HepG2 (cell line): ENCODE results near the gene CAPN9. TPM values are rescaled to one million over a fixed set of nuclear protein-coding genes. Genes with fewer than 3 reads are reported as not detected.

ENCODE experiments used
- ARNT ChIP-seq: fragments of 450-650 bp; IDR thresholded peaks from 2 replicates; pipeline ENCODE4 v1.6.1; 2017
- CBX5 ChIP-seq: sonication (generic); formaldehyde crosslinking; IDR thresholded peaks from 2 replicates; pipeline ENCODE4 v1.4.0; 2020; ENCODE audit warnings: missing genetic modification reagents, borderline replicate concordance
- EED ChIP-seq: sonication (generic); formaldehyde crosslinking; IDR thresholded peaks from 2 replicates; pipeline ENCODE4 v1.5.0; 2020; ENCODE audit warnings: mild to moderate bottlenecking, missing genetic modification reagents
- ELK4 ChIP-seq: sonication (generic); formaldehyde crosslinking; IDR thresholded peaks from 2 replicates; pipeline ENCODE4 v1.9.0; 2021; ENCODE audit warnings: missing genetic modification reagents, borderline replicate concordance
- ETV5 ChIP-seq: IDR thresholded peaks from 2 replicates; pipeline ENCODE4 v1.6.1; 2018; ENCODE audit warnings: missing biosample characterization, missing genetic modification reagents, inconsistent platforms, borderline replicate concordance
- GABPB1 ChIP-seq: IDR thresholded peaks from 2 replicates; pipeline ENCODE4 v1.6.1; 2016; ENCODE audit warnings: mild to moderate bottlenecking, missing genetic modification reagents, moderate library complexity, missing compliant biosample characterization
- HDAC2 ChIP-seq: sonication (generic); formaldehyde crosslinking; IDR thresholded peaks from 2 replicates; pipeline ENCODE4 v1.4.0; 2020; ENCODE audit warnings: missing genetic modification reagents
- HDAC6 ChIP-seq: fragments of 200-600 bp; sonication (generic); IDR thresholded peaks from 2 replicates; pipeline ENCODE4 v1.7.0; 2017; ENCODE audit warnings: mild to moderate bottlenecking, antibody characterized with exemption, low read length, low read depth
- HMGA1 ChIP-seq: sonication (generic); formaldehyde crosslinking; conservative IDR thresholded peaks from 2 replicates; pipeline ENCODE4 v1.4.0; 2020; ENCODE audit warnings: missing genetic modification reagents
- HNF4G ChIP-seq, 2 experiments: sonication (generic) in 1 of 2; formaldehyde crosslinking in 1 of 2; IDR thresholded peaks; 2 replicates each; pipeline versions ENCODE4 v1.4.0 to v1.6.1; 2011 to 2020; ENCODE audit warnings: borderline replicate concordance in 2 of 2, low read depth in 2 of 2, mild to moderate bottlenecking in 2 of 2, low read length in 1 of 2, missing genetic modification reagents in 1 of 2, moderate library complexity in 1 of 2
- MYC ChIP-seq: sonication (generic); formaldehyde crosslinking; IDR thresholded peaks from 2 replicates; pipeline ENCODE4 v1.9.0; 2021; ENCODE audit warnings: missing genetic modification reagents, borderline replicate concordance
- NFE2 ChIP-seq: sonication (generic); formaldehyde crosslinking; IDR thresholded peaks from 2 replicates; pipeline ENCODE4 v1.4.0; 2020; ENCODE audit warnings: missing genetic modification reagents
- NFYC ChIP-seq: IDR thresholded peaks from 2 replicates; pipeline ENCODE4 v1.6.1; 2016; ENCODE audit warnings: missing genetic modification reagents, missing compliant biosample characterization
- PAWR ChIP-seq: sonication (generic); formaldehyde crosslinking; IDR thresholded peaks from 2 replicates; pipeline ENCODE4 v1.4.0; 2020; ENCODE audit warnings: missing genetic modification reagents, mild to moderate bottlenecking, borderline replicate concordance
- PHF21A ChIP-seq: sonication (generic); formaldehyde crosslinking; IDR thresholded peaks from 2 replicates; pipeline ENCODE4 v1.5.0; 2020; ENCODE audit warnings: mild to moderate bottlenecking, missing genetic modification reagents
- REPIN1 ChIP-seq: sonication (generic); formaldehyde crosslinking; IDR thresholded peaks from 2 replicates; pipeline ENCODE4 v1.8.0; 2022; ENCODE audit warnings: missing genetic modification reagents, low read depth, mild to moderate bottlenecking, borderline replicate concordance
- REXO4 ChIP-seq: sonication (generic); formaldehyde crosslinking; IDR thresholded peaks from 2 replicates; pipeline ENCODE4 v1.8.0; 2022; ENCODE audit warnings: missing genetic modification reagents, mild to moderate bottlenecking, borderline replicate concordance
- SP1 ChIP-seq, 2 experiments: fragments of 450-650 bp in 1 of 2; sonication (generic) in 1 of 2; formaldehyde crosslinking in 1 of 2; IDR thresholded peaks; 2 replicates each; pipeline versions ENCODE4 v1.4.0 to v1.6.1; 2016 to 2020; ENCODE audit warnings: missing genetic modification reagents in 1 of 2
- TRIM24 ChIP-seq: sonication (generic); formaldehyde crosslinking; IDR thresholded peaks from 2 replicates; pipeline ENCODE4 v1.8.0; 2022; ENCODE audit warnings: mild to moderate bottlenecking, missing genetic modification reagents
- ZBTB7B ChIP-seq: sonication (generic); formaldehyde crosslinking; IDR thresholded peaks from 2 replicates; pipeline ENCODE4 v1.4.0; 2020; ENCODE audit warnings: missing genetic modification reagents
- ZFP36L2 ChIP-seq: sonication (generic); formaldehyde crosslinking; IDR thresholded peaks from 2 replicates; pipeline ENCODE4 v1.4.0; 2020; ENCODE audit warnings: missing genetic modification reagents
- ZIK1 ChIP-seq: sonication (generic); formaldehyde crosslinking; IDR thresholded peaks from 2 replicates; pipeline ENCODE4 v1.5.0; 2020; ENCODE audit warnings: mild to moderate bottlenecking, low read depth, missing genetic modification reagents, borderline replicate concordance
- ZNF124 ChIP-seq: sonication (generic); formaldehyde crosslinking; IDR thresholded peaks from 2 replicates; pipeline ENCODE4 v1.4.0; 2020; ENCODE audit warnings: missing genetic modification reagents
- ZNF18 ChIP-seq: sonication (generic); formaldehyde crosslinking; IDR thresholded peaks from 2 replicates; pipeline ENCODE4 v1.8.0; 2022; ENCODE audit warnings: mild to moderate bottlenecking, missing genetic modification reagents; ENCODE audit not compliant: insufficient replicate concordance
- ZNF800 ChIP-seq: sonication (generic); formaldehyde crosslinking; IDR thresholded peaks from 2 replicates; pipeline ENCODE4 v1.4.0; 2020; ENCODE audit warnings: missing genetic modification reagents
- ZNF878 ChIP-seq: sonication (generic); formaldehyde crosslinking; IDR thresholded peaks from 2 replicates; pipeline ENCODE4 v1.8.1; 2023; ENCODE audit warnings: mild to moderate bottlenecking, missing genetic modification reagents, moderate library complexity
- polyA plus RNA-seq, 8 experiments: library from polyadenylated mRNA; depleted of rRNA in 3 of 8; stranded (reverse) in 7 of 8; unstranded in 1 of 8; fragments of >200 nt; fragmentation: Illumina TruSeq in 4 of 8; extraction: Trizol in 4 of 8; gene quantifications; 2 replicates each; pipeline versions ENCODE4 v1.2.1 to v1.2.3, GENCODE V29; 2011 to 2016; ENCODE audit warnings: low read depth in 4 of 8, missing spikeins in 1 of 8, mixed read lengths in 1 of 8; ENCODE audit not compliant: insufficient read depth in 1 of 8
- total RNA-seq, 5 experiments: library from RNA; depleted of rRNA; stranded (reverse); fragments of >200 nt; fragmentation: Illumina TruSeq; extraction: Trizol; gene quantifications; 2 replicates each; pipeline ENCODE4 v1.2.3, GENCODE V29; 2016; ENCODE audit warnings: low read depth in 1 of 5

The CAPN9 gene
- total and polyA plus RNA-seq, 2 of the 13 experiments (the other 11 are each of a cell fraction or from before 2014, with no cell fraction given), result 0.04 to 0.31 TPM

- TF ChIP-seq HNF4G (IDR thresholded peaks at IDR 0.05; ENCODE audit: borderline replicate concordance, low read depth, low read length) (peak; percentile 100), HNF4G (CRISPR knock-in tag; IDR thresholded peaks at IDR 0.05; ENCODE audit: borderline replicate concordance, low read depth) (peak; percentile 99), ARNT (no peak), ZNF124 (CRISPR knock-in tag) (peak; percentile 84; the same call in 1 of the 2 replicates), REXO4 (CRISPR knock-in tag) (no peak), ETV5 (CRISPR knock-in tag) (peak; percentile 92), ZIK1 (peak; percentile 74; the same call in 1 of the 2 replicates), EED (CRISPR knock-in tag) (no peak), TRIM24 (CRISPR knock-in tag) (no peak; the same call in 1 of the 2 replicates), MYC (CRISPR knock-in tag) (peak; percentile 92; the same call in 1 of the 2 replicates), GABPB1 (CRISPR knock-in tag) (peak; percentile 62), PHF21A (CRISPR knock-in tag) (peak; percentile 92), ZNF878 (CRISPR knock-in tag) (peak; percentile 84; the same call in 1 of the 2 replicates), ZNF18 (CRISPR knock-in tag) (no peak), ZFP36L2 (no peak), ZBTB7B (CRISPR knock-in tag) (peak; percentile 90; the same call in 1 of the 2 replicates), ELK4 (no peak), HMGA1 (CRISPR knock-in tag) (no peak), PAWR (no peak), HDAC2 (CRISPR knock-in tag) (peak; percentile 98), NFE2 (CRISPR knock-in tag) (no peak), CBX5 (peak; percentile 89; the same call in 1 of the 2 replicates), SP1 (IDR thresholded peaks at IDR 0.05) (no peak), SP1 (CRISPR knock-in tag; IDR thresholded peaks at IDR 0.05) (peak; percentile 35; the same call in 1 of the 2 replicates), ZNF800 (CRISPR knock-in tag) (0 out of 2 replicates have a peak, but pooled peaks have one; percentile 60), HDAC6 (no peak), NFYC (CRISPR knock-in tag) (0 out of 2 replicates have a peak, but pooled peaks have one; percentile 19), REPIN1 (peak; percentile 91; the same call in 1 of the 2 replicates)
Measured at GRCh38 chr1:230728710-230729392, 18.3 kb upstream of the CAPN9 start (continued).
